Tibial nerve (tissue), 3 donors: ENCODE results near the gene HPSE2.

Experiments used
- POLR2A ChIP-seq, 2 donors: fragments of 450-650 bp; IDR thresholded peaks; one replicate each; pipeline ENCODE4 v1.6.1; 2017; ENCODE audit warnings: antibody characterized with exemption in 2 of 2, mild to moderate bottlenecking in 2 of 2, moderate library complexity in 2 of 2
- TF ChIP-seq, protein P1 (sequence below), 5 experiments: fragments of 200-600 bp in 3 of 5; fragments of 450-650 bp in 2 of 5; sonication (generic) in 3 of 5; IDR thresholded peaks; one replicate each; pipeline ENCODE4 v1.5.1; 2016 to 2019; ENCODE audit warnings: antibody characterized with exemption in 5 of 5, mild to moderate bottlenecking in 3 of 5, moderate library complexity in 2 of 5

DNA sequence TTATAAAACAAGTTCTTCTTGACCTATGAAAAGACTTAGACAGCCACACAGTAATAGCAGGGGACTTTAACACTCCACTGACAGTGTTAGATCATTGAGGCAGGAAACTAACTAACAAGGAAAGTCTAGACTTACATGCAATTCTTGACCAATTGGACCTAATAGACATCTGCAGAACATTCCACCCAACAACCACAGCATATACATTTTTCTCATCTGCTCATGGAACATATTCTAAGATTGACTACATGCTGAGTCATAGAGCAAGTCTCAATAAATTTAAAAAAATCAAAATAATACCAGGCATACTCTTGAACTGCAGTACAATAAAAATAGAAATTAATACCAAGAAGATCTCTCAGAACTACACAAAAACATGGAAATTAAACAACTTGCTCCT lies 569.4 kb downstream of the HPSE2 start:
- TF ChIP-seq POLR2A (IDR thresholded peaks at IDR 0.05): no peak
- TF ChIP-seq, protein P1, sequence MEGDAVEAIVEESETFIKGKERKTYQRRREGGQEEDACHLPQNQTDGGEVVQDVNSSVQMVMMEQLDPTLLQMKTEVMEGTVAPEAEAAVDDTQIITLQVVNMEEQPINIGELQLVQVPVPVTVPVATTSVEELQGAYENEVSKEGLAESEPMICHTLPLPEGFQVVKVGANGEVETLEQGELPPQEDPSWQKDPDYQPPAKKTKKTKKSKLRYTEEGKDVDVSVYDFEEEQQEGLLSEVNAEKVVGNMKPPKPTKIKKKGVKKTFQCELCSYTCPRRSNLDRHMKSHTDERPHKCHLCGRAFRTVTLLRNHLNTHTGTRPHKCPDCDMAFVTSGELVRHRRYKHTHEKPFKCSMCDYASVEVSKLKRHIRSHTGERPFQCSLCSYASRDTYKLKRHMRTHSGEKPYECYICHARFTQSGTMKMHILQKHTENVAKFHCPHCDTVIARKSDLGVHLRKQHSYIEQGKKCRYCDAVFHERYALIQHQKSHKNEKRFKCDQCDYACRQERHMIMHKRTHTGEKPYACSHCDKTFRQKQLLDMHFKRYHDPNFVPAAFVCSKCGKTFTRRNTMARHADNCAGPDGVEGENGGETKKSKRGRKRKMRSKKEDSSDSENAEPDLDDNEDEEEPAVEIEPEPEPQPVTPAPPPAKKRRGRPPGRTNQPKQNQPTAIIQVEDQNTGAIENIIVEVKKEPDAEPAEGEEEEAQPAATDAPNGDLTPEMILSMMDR (IDR thresholded peaks at IDR 0.05): no peak
